Endothelial cell of umbilical vein (primary cell): ENCODE measurements around the gene SH3D19. TPM values are rescaled to one million over a fixed set of nuclear protein-coding genes. Genes with fewer than 3 reads are reported as not detected.
A peak's percentile ranks its signal among the peaks of the same experiment; 100 is the strongest.

Source experiments
- BruUV-seq: library from RNA; stranded (reverse); fragments of 400-500 nt; replicated peaks from 2 replicates; lab custom pipeline; 2021; lab: Mats Ljungman, UMichigan
- CTCF ChIA-PET: fragments of 300-600, 350-600 bp; sonication (Branson Sonifier 250); formaldehyde crosslinking; loops from one replicate; lab custom pipeline; 2021; ENCODE audit warnings: antibody characterized with exemption, inconsistent platforms; lab: Charles Lee
- POLR2A ChIA-PET: fragments of 300-600, 350-600 bp; sonication (Branson Sonifier 250); formaldehyde crosslinking; loops from one replicate; lab custom pipeline; 2021; ENCODE audit warnings: antibody characterized with exemption, inconsistent platforms; lab: Charles Lee
- DNase-seq: peaks from one replicate; pipeline ENCODE4 v3.0.0-alpha.2; 2011; ENCODE audit warnings: low read depth, low spot score
- FAIRE-seq: peaks from 2 replicates; lab custom pipeline; 2011; peaks lifted over from hg19 to GRCh38; lab: Jason Lieb, UNC
- H2AFZ ChIP-seq: 2 replicates; pipeline ENCODE4 v1.6.0; 2012; ENCODE audit warnings: low read depth, low read length, control low read depth, inconsistent platforms
- H3K27ac ChIP-seq: 2 replicates; pipeline ENCODE4 v1.5.1; 2011; ENCODE audit warnings: low read depth, mild to moderate bottlenecking, control low read depth, low read length, moderate library complexity; ENCODE audit not compliant: insufficient read depth
- H3K27me3 ChIP-seq, 2 experiments: 2 replicates each; pipeline versions ENCODE4 v1.6.0 to v1.6.1; 2011; ENCODE audit warnings: low read length in 2 of 2, mixed read lengths in 1 of 2; ENCODE audit not compliant: control insufficient read depth in 2 of 2, insufficient read depth in 2 of 2
- H3K36me3 ChIP-seq, 2 experiments: 2 replicates in 1 of 2; 3 replicates in 1 of 2; pipeline ENCODE4 v1.5.1; 2011; ENCODE audit warnings: low read length in 2 of 2, mild to moderate bottlenecking in 1 of 2, moderate library complexity in 1 of 2; ENCODE audit not compliant: control insufficient read depth in 2 of 2, insufficient read depth in 2 of 2; ENCODE audit errors: extremely low read depth in 1 of 2
- H3K4me1 ChIP-seq: 3 replicates; pipeline ENCODE4 v1.5.1; 2011; ENCODE audit warnings: mild to moderate bottlenecking, low read length; ENCODE audit not compliant: control insufficient read depth, insufficient read depth; ENCODE audit errors: extremely low read depth
- H3K4me2 ChIP-seq: 2 replicates; pipeline ENCODE4 v1.6.1; 2011; ENCODE audit warnings: low read length, control low read depth, mixed read lengths; ENCODE audit not compliant: insufficient read depth
- H3K4me3 ChIP-seq, 3 experiments: fragments of 200-600 bp in 1 of 3; sonication (generic), shearing (Covaris generic) in 1 of 3; replicated peaks in 1 of 3; 2 replicates each; pipeline ENCODE4 v1.5.1; 2011 to 2016; ENCODE audit warnings: control low read depth in 3 of 3, low read length in 3 of 3, mild to moderate bottlenecking in 2 of 3, inconsistent platforms in 1 of 3, low read depth in 1 of 3, moderate library complexity in 1 of 3; ENCODE audit not compliant: insufficient read depth in 1 of 3
- H3K79me2 ChIP-seq: 2 replicates; pipeline ENCODE4 v1.6.0; 2012; ENCODE audit warnings: low read length, inconsistent platforms; ENCODE audit not compliant: control insufficient read depth, insufficient read depth
- H3K9ac ChIP-seq: replicated peaks from 2 replicates; pipeline ENCODE3; 2011; ENCODE audit warnings: low read length, control low read depth; ENCODE audit not compliant: insufficient read depth; ENCODE audit errors: extremely low read depth
- H3K9me1 ChIP-seq: replicated peaks from 3 replicates; pipeline ENCODE4 v1.6.0; 2011; ENCODE audit warnings: mild to moderate bottlenecking, low read length; ENCODE audit not compliant: control insufficient read depth, insufficient read depth; ENCODE audit errors: extremely low read depth
- H3K9me3 ChIP-seq: replicated peaks from 2 replicates; pipeline ENCODE4 v1.5.1; 2012; ENCODE audit warnings: low read length, inconsistent platforms; ENCODE audit not compliant: control insufficient read depth, insufficient read depth
- H4K20me1 ChIP-seq: replicated peaks from 2 replicates; pipeline ENCODE3; 2011; ENCODE audit warnings: mild to moderate bottlenecking, low read length; ENCODE audit not compliant: control insufficient read depth, insufficient read depth; ENCODE audit errors: extremely low read depth
- EZH2 ChIP-seq: IDR thresholded peaks from 2 replicates; pipeline ENCODE4 v1.6.1; 2012; ENCODE audit warnings: borderline replicate concordance, low read depth, mild to moderate bottlenecking, moderate library complexity, low read length, inconsistent platforms; ENCODE audit not compliant: severe bottlenecking
- FOS ChIP-seq: IDR thresholded peaks from 2 replicates; pipeline ENCODE4 v1.6.1; 2011; ENCODE audit warnings: mild to moderate bottlenecking, low read length, moderate library complexity, borderline replicate concordance; ENCODE audit not compliant: insufficient read depth
- GATA2 ChIP-seq: IDR thresholded peaks from 2 replicates; pipeline ENCODE4 v1.7.0; 2011; ENCODE audit warnings: low read depth, mild to moderate bottlenecking, moderate library complexity, mixed read lengths, low read length; ENCODE audit not compliant: insufficient read length, insufficient read depth
- JUN ChIP-seq: IDR thresholded peaks from 2 replicates; pipeline ENCODE4 v1.6.1; 2011; ENCODE audit warnings: borderline replicate concordance, low read depth; ENCODE audit not compliant: insufficient read length, insufficient read depth
- MYC ChIP-seq: IDR thresholded peaks from one replicate; pipeline ENCODE4 v1.6.1; 2011; ENCODE audit warnings: mild to moderate bottlenecking, low read depth, low read length
- POLR2A ChIP-seq: IDR thresholded peaks from 2 replicates; pipeline ENCODE4 v1.6.1; 2012; ENCODE audit warnings: low read depth, mild to moderate bottlenecking, control low read depth, low read length
- POLR2AphosphoS5 ChIP-seq: IDR thresholded peaks from 2 replicates; pipeline ENCODE4 v1.6.1; 2012; ENCODE audit warnings: low read depth, mild to moderate bottlenecking, control low read depth, low read length, moderate library complexity; ENCODE audit not compliant: insufficient read depth
- dilution Hi-C: fragments of 300-500 bp; cut with MboI; formaldehyde crosslinking; loops from one replicate; pipeline ENCODE4 v1.15.0; 2019; ENCODE audit warnings: low sequenced_read_pairs; ENCODE audit not compliant: extremely low pct_ligation_motif_present
- intact Hi-C: fragments of 100-400 bp; cut with micrococcal nuclease; formaldehyde crosslinking; loops from one replicate; pipeline ENCODE4 v1.10.0; 2022
- polyA plus RNA-seq, 4 experiments: library from polyadenylated mRNA; depleted of rRNA in 3 of 4; stranded (reverse) in 3 of 4; unstranded in 1 of 4; fragments of >200 nt; gene quantifications; 2 replicates each; pipeline versions ENCODE4 v1.2.1 to v1.2.3, GENCODE V29; 2011 to 2012; ENCODE audit warnings: missing spikeins in 1 of 4
- total RNA-seq: library from RNA; stranded (reverse); gene quantifications from 2 replicates; pipeline ENCODE4 v1.2.3, GENCODE V29; 2021
- TF ChIP-seq, protein P1 (sequence below): IDR thresholded peaks from 2 replicates; pipeline ENCODE4 v1.6.1; 2011; ENCODE audit not compliant: insufficient read depth, insufficient read length
- TF ChIP-seq, protein P2 (sequence below), 2 donors: IDR thresholded peaks; 1 replicate in 1 of 2; 2 replicates in 1 of 2; pipeline ENCODE4 v1.5.1; 2011; ENCODE audit warnings: low read length in 2 of 2, mild to moderate bottlenecking in 2 of 2, moderate library complexity in 2 of 2, control low read depth in 1 of 2, inconsistent platforms in 1 of 2, low read depth in 1 of 2; ENCODE audit not compliant: insufficient read depth in 1 of 2; ENCODE audit errors: extremely low read depth in 1 of 2

The SH3D19 gene
- total and polyA plus RNA-seq, 2 donors (not counting 3 experiments of a cell fraction or from before 2014, with no cell fraction given), result 37.5 to 92.8 TPM

DNA sequence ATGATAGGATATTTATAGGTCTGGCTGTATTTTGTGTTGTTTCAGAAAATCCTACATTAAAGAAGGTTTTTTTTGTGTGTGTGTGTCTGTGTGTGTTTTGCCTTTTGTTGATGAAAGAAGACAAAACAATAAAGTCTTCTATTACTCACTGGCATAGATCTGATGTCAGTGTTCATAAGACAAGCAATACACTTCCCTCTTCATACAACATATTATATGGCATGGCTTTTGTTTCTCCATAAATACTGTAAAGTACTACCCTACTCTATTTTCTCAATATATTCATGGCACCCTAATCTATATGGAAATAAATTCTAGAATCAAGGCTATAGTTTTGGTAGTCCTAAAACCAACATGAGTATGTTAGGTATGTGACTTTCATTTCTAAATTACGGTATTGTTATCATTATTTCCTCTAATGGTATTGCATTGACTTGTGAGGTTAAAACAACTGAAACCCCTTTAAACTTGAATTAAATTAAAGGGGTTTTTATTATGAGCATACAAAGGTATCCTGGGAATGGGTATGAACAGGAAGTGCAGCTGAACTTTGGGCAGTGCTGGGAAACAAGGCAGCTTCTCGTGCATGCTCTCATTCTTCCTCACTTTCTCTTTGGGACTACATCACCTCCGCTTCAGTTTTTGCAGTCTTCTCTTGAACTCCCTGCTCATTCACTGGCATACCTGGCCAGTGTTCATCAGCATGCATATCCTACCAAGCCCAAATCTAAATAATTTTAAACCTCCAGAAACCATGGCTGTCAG lies 119.0 kb downstream of the SH3D19 start:
- Histone ChIP-seq H3K4me2 (peak overlapping the region; percentile 40), H3K36me3 (no peaks in the 10 kb centered on the region), H3K4me3 (no peak overlapping the region), H3K4me1 (peaks cover 54% of the 10 kb centered on the region), H3K9me1 (no peaks in the 10 kb centered on the region), H3K27ac (peak overlapping the region; percentile 10), H2AFZ (no peak overlapping the region), H3K9ac (no peak overlapping the region), H3K79me2 (peaks cover 8% of the 10 kb centered on the region), H3K9me3 (no peaks in the 10 kb centered on the region), H4K20me1 (no peaks in the 10 kb centered on the region), H3K27me3 (no peaks in the 10 kb centered on the region)
- FAIRE-seq (peak; percentile 38), DNase-seq (peak; percentile 57)
- TF ChIP-seq EZH2, result no peak
- TF ChIP-seq, protein P1, sequence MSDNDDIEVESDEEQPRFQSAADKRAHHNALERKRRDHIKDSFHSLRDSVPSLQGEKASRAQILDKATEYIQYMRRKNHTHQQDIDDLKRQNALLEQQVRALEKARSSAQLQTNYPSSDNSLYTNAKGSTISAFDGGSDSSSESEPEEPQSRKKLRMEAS, result no peak
- TF ChIP-seq FOS, result no peak
- TF ChIP-seq MYC, result no peak
- no peak for TF ChIP-seq POLR2A
- no peak for TF ChIP-seq GATA2
- TF ChIP-seq, protein P2, sequence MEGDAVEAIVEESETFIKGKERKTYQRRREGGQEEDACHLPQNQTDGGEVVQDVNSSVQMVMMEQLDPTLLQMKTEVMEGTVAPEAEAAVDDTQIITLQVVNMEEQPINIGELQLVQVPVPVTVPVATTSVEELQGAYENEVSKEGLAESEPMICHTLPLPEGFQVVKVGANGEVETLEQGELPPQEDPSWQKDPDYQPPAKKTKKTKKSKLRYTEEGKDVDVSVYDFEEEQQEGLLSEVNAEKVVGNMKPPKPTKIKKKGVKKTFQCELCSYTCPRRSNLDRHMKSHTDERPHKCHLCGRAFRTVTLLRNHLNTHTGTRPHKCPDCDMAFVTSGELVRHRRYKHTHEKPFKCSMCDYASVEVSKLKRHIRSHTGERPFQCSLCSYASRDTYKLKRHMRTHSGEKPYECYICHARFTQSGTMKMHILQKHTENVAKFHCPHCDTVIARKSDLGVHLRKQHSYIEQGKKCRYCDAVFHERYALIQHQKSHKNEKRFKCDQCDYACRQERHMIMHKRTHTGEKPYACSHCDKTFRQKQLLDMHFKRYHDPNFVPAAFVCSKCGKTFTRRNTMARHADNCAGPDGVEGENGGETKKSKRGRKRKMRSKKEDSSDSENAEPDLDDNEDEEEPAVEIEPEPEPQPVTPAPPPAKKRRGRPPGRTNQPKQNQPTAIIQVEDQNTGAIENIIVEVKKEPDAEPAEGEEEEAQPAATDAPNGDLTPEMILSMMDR (IDR thresholded peaks at IDR 0.05; ENCODE audit: extremely low read depth in 1 of 2, insufficient read depth in 1 of 2, low read depth in 1 of 2, low read length in 2 of 2), result no peak
- no peak for TF ChIP-seq JUN
- no peak for TF ChIP-seq POLR2AphosphoS5
- dilution Hi-C loops (no loop called here), intact Hi-C loops (loop anchor here (1.0 kb wide), 2 partner anchors 9 to 10 kb away; no protein-coding TSS in a partner anchor)
- no TSS peak for BruUV-seq
- POLR2A ChIA-PET, result interaction anchor here (1.1 kb wide), 2 partner anchors 11 to 20 kb away, joined by 3 to 6 read pairs; no protein-coding TSS in a partner anchor
- CTCF ChIA-PET, result interaction anchor here (1.1 to 3.3 kb wide), 10 partner anchors 8 to 89 kb away, joined by 3 to 11 read pairs (median 4); no protein-coding TSS in a partner anchor
